NCI-H82 (cell line): ENCODE data around the gene RPL13A.

Experiments used
- DNase-seq: peaks from one replicate; lab custom pipeline; 2025; lab: John Stamatoyannopoulos, UW

RPL13A gene

DNA sequence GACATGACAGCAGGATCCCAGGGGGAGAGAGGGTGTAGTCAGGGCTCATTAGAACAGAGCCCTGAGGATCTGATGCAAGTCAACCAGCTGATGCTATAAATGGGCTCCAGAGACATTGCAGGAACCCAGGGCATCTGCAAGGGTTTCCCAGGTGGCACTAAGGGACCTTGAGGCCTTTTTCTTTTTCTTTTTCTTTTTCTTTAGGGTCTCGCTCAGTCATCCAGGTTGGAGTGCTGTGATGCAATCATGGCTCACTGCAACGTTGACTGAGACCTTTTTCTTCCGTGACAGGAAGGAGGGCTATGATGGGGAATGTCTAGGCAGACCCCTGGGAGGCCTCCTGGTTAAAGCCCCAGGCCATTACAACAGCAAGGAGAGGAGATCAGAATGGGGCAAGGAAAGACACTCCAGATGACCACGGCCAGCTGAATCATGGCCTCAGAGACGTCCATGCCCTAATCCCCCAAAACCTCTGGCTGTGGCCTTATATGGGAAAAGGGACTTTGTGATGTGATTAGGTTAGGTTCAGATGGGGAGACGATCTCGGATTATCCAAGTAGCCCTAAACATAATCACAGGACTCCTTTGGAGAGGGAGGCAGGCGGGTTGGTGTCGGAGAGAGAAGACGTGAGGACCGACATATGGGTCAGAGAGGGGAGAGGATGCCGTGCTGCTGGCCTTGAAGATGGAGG, 20.5 kb downstream of the RPL13A start:
- DNase-seq = peak; percentile 64

DNA sequence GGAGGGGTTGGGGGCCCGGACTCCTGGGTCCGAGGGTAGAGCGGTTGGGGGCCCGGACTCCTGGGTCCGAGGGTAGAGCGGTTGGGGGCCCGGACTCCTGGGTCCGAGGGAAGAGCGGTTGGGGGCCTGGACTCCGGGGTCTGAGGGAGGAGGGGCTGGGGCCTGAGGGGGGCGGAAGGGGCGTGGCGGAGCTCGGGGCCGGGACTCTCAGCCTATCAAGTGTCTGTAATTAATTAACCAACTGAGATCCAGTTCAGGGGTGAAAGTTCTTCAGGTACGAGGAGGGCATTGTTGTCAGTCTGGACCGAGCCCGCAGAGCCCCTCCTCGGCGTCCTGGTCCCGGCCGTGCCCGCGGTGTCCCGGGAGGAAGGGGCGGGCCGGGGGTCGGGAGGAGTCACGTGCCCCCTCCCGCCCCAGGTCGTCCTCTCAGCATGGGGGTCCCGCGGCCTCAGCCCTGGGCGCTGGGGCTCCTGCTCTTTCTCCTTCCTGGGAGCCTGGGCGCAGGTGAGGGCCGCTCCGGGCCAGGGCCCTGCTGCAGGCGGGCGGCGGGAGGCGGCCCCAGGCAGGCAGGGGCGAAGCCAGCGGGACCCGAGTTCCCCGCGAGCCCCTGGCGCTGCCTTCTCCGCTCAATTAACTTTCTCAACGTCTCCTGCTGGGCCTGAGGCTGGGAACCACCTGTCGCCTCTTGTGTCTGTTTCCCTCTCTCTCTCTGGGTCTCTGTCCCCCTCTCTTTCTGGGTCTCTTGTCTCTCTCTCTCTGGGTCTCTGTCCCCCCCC, 25.8 kb downstream of the RPL13A start:
- peak; percentile 69 for DNase-seq

DNA sequence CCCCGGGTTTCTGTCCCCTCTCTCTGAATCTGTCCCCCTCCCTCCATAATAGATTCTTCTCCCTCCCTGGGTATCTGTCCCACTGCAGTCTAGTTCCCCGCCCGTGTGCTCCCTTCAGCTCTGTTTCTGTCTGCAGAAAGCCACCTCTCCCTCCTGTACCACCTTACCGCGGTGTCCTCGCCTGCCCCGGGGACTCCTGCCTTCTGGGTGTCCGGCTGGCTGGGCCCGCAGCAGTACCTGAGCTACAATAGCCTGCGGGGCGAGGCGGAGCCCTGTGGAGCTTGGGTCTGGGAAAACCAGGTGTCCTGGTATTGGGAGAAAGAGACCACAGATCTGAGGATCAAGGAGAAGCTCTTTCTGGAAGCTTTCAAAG, 26.3 kb downstream of the RPL13A start:
- no peak for DNase-seq

DNA sequence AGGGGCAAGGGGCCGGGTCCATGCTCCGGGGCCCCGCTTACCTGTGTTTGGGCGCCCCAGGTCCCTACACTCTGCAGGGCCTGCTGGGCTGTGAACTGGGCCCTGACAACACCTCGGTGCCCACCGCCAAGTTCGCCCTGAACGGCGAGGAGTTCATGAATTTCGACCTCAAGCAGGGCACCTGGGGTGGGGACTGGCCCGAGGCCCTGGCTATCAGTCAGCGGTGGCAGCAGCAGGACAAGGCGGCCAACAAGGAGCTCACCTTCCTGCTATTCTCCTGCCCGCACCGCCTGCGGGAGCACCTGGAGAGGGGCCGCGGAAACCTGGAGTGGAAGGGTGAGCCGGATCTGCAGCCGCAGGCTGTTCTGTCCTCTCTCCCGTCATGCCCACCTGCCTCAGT, 26.7 kb downstream of the RPL13A start:
- DNase-seq = no peak

DNA sequence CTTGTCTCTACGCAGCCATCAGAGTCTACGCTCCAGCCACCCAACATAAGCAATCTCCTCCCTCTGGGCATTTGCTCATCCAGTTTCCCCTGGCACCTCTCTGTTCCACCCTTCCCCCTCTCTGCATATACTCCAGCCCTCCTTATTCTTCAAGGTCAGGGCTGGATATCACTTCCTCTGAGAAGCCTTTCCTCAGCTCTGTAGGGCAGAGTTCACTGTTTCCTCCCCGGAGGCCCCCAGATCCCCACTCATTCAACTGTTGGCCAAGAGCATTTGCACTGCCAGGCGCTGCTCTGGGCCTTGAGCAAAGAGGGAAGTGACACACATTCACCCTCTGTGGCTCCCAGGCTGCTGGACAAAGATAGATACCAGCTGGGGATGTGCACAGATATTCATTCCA, 28.4 kb downstream of the RPL13A start:
- no peak for DNase-seq

DNA sequence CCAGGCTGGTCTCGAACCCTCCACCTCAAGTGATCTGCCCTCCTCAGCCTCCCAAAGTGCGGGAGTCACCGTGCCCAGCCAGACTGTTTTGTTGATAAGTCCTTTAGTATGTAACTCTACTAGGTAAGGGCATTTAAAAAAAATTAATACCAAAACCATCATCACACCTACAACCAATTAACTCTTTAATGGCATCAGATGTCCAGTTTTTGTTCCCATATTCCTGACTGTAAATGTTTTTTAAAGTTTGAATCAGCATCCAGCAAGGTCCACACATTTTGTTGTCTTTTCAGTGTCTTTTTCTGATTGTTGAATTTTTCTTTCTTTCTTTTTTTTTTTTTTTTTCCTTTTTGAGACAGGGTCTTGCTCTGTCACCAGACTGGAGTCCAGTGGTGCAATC, 30.6 kb downstream of the RPL13A start:
- DNase-seq = no peak

DNA sequence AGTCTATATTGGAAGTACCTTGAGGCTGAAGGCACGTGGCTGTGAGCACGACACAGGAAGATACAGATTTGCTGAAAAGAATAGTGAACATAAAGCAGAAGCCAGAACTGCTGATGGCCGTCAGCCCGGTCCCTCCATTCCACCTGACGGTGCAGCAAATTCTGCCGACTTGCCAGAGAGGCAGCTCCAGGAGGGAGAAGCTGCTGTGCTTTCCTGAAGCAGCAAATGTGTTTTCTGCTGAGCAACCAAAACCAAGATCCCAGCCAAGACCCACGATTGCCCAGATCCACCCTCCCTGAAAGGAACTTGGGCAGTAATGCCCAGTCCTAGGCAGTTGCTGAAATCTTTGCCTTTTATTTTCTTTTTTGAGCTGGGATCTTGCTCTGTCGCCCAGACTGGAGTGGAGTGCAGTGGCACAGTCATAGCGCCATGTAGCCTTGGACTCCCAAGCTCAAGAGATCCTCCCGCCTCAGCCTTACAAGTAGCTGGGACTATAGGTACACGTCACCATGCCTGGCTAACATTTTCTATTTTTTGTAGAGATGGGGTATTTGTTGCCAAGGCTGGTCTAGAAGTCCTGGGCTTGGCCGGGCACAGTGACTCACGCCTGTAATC, 33.4 kb downstream of the RPL13A start:
- DNase-seq = no peak

DNA sequence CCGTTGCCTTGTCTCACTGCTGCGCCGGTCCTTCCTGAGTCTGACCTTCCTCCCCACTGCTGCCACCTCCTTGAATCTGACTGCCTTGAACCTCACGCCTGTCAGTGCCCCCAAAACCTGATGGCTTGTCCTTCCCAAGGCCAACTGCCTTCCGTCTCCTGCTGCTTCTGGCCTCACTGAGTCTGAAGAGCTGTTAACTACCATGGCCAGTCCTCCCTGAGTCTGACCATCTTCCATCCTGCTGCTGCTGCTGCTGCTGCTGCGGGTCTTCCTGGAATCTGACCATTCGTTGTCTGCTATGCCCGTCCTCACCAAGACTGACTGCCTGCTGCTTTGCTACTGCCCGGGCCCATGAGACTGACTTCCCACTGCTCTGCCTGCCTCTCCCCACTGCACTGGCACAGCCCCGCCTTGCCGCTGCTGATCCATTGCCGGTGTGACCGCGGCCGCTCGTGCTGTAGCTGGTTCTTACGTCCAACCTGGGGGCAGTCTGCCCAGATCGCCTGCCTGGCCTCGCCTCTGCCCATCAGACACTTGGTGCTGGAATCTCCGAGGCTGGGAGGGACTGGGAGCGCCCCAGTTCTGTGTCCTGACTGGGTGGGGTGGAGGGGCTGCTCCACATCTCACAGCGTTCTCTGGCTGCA, 37.5 kb downstream of the RPL13A start:
- no peak for DNase-seq

DNA sequence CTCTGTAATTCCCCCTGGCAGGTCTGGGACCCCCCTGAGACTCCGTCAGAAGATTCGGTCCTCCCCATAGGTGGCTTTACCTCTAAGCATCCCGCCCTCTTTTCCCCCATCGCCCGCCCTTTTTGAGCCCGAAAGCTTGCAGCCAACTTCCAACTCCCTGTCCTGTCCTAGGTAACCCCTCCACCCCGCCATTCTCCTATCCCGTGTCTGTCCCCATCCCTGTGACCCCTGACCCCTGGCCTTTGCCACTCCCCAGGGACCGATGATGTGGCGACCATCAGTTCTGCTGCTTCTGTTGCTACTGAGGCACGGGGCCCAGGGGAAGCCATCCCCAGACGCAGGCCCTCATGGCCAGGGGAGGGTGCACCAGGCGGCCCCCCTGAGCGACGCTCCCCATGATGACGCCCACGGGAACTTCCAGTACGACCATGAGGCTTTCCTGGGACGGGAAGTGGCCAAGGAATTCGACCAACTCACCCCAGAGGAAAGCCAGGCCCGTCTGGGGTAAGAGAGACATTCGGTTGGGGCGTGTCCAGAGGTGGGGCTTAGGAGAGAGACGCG, 40.9 kb downstream of the RPL13A start:
- no peak for DNase-seq

DNA sequence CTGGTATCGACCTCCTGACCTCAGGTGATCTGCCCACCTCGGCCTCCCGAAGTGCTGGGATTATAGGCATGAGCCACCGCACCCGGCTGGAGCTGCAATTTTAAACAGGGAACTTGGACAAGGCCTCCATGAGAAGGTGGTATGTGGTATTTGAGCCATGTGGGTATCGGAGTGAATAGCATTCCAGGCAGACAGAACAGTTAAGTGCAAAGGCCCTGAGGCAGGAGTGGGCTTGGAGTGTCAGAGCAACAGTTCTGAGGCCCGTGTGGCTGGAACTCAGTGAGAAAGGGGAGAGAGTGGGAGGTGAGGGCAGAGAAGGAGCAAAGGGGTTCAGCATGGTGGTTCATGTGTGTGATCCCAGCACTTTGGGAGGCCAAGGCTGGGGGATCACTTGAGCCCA, 43.3 kb downstream of the RPL13A start:
- no peak for DNase-seq

DNA sequence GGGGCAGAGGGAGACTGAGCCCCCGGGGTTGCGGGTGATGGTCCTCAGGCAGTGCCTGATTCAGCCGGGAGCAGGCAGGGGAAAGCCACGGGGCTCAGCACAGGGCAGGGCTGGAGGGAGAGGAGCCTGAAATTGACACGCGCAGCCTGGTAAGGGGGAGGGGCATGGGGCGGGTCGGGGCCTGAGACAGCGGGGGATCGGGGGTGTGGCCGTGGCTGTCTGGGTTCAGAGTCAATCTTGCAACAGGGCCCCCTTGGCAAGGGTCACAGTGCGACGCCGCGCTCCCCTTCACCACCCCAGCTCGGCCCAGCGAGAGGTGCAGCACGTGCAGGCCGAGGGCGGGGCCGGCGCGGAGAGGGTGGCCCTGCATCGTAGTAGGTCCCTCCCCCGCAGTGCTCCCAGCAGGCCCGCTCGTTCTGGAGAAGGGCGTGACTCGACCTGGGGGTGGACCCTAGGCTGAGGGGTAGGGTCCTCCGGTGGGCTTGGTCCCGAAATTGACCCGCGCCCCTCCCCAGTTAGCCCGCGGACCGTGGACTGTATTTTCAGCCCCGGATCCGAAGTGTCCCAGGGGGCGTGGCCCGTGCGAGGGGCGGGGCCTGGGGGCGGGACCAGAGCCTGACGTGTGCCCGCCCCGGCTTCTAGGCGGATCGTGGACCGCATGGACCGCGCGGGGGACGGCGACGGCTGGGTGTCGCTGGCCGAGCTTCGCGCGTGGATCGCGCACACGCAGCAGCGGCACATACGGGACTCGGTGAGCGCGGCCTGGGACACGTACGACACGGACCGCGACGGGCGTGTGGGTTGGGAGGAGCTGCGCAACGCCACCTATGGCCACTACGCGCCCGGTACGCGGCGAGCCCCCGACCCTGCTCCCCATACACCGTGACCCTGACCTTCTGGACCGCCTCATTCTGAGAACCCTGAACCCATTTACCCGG, 46.4 kb downstream of the RPL13A start:
- peak; percentile 87 for DNase-seq

DNA sequence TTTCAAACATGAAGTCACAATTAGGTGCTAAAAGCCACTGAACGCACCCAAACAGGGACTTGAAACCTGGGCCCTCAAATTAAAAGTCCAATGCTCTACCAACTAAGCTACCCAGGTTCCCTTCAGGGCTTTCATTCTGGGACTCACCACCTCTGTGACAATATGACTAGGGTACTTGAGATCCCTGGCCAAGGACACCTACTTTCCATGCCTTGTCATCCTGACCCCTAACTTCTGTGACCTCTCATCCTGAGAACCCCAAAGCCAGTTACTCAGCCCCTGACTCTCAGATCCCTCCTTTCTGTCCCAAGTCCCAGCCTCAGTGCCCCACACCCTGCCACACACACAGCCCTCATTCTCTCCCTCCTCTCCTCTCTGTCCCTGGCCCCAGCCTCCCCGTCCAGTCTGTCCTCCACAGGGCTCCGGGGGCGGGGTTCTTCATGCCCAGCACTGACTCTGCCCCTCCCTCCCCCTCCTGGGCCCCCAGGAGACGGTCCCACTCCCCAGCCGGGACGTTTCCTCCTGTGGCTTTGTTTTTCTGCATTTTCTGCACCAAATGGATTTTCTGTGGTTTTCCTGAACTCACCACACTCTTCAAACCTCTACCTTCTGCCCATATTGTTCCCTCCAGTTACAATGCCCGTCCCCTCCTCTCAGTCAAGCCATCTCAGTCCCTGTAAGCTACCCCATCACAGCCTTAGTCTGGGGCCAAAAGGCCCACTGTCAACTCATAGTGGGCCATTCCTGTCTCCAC, 47.4 kb downstream of the RPL13A start:
- DNase-seq = no peak

DNA sequence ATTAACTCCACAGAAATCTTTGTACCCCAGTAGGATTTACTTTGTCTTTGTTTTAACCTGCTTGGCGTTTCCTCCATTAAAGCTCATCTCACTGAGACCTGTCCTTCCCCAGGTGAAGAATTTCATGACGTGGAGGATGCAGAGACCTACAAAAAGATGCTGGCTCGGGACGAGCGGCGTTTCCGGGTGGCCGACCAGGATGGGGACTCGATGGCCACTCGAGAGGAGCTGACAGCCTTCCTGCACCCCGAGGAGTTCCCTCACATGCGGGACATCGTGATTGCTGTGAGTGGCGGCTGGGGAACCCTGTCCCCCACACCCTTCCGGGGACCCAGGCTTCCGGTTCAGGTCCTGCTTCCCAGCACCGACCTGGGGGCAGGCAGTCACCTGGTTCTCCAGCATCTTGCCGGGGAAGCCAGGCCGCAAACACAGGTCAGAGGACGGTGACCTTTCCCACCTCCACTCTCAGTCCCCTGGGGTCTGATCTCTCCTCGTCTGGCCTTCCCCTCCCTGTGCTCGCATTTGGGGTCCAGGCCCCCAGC, 49.6 kb downstream of the RPL13A start:
- no peak for DNase-seq

DNA sequence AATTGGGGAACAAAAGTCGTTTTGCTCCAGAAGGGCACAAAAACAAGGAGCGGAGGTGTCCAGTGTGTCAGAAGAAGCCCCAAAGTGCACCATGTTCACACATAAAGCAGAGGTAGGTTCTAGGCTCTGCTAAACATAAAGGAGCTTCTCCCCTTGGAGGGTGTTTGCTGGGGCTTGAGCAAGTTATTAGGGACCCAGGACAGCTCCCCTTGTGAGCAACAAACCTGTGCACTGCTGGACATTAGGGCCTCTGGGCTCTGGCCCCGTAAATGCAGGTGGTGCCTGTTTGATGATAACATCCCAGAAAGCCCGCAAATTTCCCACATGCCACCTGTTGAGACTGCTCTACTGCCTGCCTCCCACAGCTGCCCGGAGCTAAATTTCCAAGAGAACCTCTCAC, 51.2 kb downstream of the RPL13A start:
- DNase-seq = no peak

DNA sequence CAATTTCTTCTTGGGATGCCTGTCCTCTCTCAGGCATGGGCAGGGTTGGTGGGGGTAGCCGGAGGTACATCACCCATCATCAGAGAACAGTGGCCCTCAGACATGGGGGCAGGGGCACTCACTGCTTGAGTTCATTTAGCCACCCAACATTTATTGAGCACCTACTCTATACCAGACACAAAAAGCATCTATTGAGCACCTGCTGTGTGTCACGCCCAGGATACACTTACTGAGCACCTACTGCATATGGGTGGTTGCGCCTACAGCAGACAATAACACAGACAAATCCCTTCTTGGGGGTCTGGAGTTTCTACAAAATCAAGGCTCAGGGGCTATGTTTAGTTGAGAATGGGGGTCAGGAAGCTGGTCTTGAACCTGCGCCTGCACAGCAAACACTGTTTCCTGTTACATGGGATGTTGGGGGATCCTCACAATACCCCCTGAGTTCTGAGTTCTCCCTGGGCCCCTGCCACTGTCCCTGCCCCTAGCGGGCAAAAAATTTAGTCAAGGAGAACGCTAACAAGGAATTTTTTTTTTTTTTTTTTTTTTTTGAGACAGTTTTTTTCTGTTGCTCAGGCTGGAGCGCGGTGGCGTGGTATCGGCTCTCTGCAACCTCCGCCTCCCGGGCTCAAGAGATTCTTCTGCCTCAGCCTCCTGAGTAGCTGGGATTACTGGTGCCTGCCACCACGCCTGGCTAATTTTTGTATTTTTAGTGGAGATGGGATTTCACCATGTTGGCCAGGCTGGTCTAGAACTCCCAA, 52.0 kb downstream of the RPL13A start:
- DNase-seq = no peak
